NT2/D1 (cell line): Measurements from ENCODE around the gene IST1.

ENCODE experiments used
- SUZ12 ChIP-seq: IDR thresholded peaks from 2 replicates; pipeline ENCODE4 v1.6.1; 2011; ENCODE audit not compliant: insufficient read length, insufficient read depth; ENCODE audit errors: extremely low read depth
- YY1 ChIP-seq: IDR thresholded peaks from 2 replicates; pipeline ENCODE4 v1.6.1; 2011; ENCODE audit not compliant: insufficient read length, insufficient read depth
- ZNF274 ChIP-seq: IDR thresholded peaks from 2 replicates; pipeline ENCODE4 v1.6.1; 2011; ENCODE audit warnings: mild to moderate bottlenecking, low read depth, low read length

DNA sequence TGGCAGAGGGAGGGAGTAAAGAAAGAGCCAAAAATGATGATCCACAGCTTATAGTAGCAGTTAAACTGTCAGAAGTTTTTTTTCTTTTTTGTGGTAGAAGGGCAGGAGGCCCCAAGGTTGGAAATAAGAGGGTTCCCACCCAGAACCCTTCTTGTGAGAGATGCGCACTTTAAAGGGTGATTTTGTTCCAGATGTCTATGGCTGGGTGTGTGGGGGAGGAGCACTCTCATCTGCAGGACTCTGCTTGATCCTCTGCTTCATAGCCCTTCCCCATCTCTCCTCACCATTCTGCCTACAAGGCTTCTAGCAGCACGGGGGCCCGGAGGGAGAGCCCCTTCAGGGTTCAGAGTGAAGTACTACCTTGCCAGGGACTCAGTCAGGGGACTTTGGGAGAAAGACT, 43.2 kb upstream of the IST1 start:
- TF ChIP-seq SUZ12 = no peak
- TF ChIP-seq YY1 = no peak
- no peak for TF ChIP-seq ZNF274
